Epithelial cell of esophagus (primary cell): ENCODE data around the gene SNX33.

Source experiments
- DNase-seq: peaks from one replicate; pipeline ENCODE4 v3.0.0; 2010; ENCODE audit warnings: low read depth
- H3K4me3 ChIP-seq: 2 replicates; pipeline ENCODE4 v1.5.1; 2011; ENCODE audit warnings: mild to moderate bottlenecking, low read length, control low read depth
- TF ChIP-seq, protein P1 (sequence below): IDR thresholded peaks from 2 replicates; pipeline ENCODE4 v1.5.1; 2011; ENCODE audit warnings: low read depth, mild to moderate bottlenecking, low read length, control low read depth, inconsistent platforms; ENCODE audit not compliant: insufficient read depth; ENCODE audit errors: missing control alignments

The SNX33 gene

DNA sequence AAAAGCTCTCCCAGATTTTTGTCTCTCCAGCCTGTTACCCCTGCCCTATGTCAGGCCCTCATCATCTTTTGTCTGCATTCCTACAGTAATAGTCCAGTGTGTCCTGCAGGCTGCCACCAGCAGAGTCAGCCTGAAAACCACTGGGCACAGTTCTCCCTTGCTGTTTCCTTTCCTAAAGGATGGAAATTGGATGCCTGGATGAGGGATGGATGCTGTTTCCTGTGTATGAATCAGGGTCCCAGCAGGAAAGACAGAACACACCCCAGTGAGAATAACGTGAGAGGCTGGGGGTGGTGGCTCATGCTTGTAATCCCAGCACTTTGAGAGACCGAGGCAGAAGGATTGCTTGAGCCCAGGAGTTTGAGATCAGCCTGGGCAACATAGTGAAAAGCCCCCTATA, 3.3 kb upstream of the SNX33 start:
- TF ChIP-seq, protein P1, sequence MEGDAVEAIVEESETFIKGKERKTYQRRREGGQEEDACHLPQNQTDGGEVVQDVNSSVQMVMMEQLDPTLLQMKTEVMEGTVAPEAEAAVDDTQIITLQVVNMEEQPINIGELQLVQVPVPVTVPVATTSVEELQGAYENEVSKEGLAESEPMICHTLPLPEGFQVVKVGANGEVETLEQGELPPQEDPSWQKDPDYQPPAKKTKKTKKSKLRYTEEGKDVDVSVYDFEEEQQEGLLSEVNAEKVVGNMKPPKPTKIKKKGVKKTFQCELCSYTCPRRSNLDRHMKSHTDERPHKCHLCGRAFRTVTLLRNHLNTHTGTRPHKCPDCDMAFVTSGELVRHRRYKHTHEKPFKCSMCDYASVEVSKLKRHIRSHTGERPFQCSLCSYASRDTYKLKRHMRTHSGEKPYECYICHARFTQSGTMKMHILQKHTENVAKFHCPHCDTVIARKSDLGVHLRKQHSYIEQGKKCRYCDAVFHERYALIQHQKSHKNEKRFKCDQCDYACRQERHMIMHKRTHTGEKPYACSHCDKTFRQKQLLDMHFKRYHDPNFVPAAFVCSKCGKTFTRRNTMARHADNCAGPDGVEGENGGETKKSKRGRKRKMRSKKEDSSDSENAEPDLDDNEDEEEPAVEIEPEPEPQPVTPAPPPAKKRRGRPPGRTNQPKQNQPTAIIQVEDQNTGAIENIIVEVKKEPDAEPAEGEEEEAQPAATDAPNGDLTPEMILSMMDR: no peak
- no peak for DNase-seq
- no peak overlapping the region for H3K4me3 ChIP-seq

DNA sequence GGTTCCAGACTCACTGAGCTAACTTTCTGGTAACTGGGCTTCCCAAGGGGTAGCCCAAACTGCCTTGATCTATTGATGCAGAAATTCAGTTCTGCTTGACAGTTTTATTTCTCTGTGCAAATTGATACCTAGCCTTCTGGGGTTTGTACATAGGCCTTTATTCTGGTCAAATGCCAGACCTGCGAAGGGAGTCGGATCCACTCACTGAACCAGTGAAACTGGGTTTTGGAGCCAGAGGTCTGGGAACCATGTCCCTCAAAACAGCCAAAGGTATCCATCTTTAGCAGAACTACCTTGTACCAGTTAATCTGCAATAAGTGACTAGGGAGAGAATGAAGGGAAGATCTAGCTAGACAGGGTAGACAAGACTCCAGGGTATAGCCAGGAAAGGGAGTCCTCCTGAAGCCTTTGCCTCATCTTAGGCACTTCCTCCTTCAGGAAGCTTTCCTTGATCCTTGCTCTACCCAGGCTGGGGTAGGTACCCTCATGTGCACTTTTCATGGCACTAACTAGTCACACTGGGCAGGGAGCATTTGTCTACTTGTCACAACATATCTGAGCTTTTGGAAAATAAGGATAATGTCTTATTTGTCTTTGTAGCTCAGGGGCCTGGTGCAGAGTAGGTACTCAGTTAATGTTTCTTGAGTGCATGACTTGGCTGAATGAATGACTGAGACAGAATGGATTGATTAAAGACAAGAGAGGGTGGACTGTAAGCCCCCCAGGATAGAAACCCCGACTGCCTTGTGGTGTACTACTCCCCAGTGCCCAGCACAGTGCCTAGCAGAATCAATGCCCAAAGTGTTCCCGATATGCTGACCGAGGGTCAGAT, 1.4 kb upstream of the SNX33 start:
- H3K4me3 ChIP-seq: peak overlapping the region; percentile 78
- DNase-seq: no peak
- TF ChIP-seq, protein P1: no peak

DNA sequence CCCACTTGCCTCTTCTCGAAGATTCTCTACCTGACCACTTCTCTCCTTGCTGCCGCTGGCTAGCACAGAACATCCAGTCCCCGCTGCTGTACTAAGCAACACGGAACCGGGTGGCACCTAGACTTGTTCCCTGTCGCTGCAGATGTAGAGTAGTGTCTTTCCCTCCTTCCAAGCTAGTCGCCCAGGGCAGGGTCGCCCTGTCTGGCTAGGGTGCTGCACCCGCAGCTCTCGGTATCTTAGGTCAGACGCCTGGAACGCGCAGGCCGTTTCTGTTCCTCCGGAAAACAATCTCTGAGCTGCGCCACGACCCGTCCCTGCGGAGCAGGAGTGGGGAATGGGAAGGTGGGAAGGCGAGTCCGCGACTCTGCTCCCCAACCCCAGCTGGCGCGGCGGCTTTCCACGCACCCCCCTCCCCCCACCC, 758 bp upstream of the SNX33 start:
- peak overlapping the region; percentile 78 for H3K4me3 ChIP-seq
- no peak for DNase-seq
- TF ChIP-seq, protein P1: no peak

DNA sequence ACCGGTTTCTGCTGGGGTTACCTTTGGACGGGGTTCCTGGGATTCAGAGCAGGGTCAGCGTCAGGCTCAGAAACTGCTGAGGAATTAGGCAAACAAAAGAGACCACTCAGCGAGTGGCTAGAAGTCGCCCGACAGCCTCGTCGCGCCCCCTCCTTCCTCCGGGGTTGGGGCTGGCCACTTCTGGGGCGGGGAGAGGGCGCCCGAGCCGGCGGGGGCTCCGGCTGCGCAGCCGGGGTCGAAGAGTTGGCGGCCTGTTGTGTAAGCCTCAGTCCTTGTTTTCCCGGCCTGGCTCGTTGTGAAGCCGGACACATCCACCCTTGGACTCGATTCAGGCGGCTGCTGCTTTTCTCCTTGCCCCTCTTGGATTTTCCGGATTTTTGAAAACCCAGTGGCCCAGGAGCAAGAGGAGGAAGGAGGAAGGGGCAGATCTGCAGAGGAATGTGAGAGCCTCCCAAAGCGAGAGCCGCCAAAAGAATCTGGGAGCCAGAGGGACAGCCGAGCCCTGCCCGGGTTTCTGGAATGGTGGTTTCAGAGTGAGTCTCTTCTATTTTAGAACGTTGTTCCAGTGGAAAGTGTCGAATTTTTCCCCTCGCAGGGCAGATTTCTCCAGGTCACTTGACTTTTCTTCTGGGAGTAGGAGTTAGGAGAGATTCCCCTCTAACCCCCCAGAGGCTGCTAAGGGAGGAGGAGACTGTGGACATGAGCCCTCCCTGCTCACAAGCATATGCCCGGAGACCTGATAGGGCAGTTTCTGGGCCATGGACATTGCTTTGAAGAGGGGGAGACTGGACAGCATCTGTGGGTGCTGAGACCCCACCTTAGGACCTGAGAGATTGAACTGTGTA, 666 bp downstream of the SNX33 start:
- peak overlapping the region; percentile 78 for H3K4me3 ChIP-seq
- TF ChIP-seq, protein P1: no peak
- DNase-seq: no peak

DNA sequence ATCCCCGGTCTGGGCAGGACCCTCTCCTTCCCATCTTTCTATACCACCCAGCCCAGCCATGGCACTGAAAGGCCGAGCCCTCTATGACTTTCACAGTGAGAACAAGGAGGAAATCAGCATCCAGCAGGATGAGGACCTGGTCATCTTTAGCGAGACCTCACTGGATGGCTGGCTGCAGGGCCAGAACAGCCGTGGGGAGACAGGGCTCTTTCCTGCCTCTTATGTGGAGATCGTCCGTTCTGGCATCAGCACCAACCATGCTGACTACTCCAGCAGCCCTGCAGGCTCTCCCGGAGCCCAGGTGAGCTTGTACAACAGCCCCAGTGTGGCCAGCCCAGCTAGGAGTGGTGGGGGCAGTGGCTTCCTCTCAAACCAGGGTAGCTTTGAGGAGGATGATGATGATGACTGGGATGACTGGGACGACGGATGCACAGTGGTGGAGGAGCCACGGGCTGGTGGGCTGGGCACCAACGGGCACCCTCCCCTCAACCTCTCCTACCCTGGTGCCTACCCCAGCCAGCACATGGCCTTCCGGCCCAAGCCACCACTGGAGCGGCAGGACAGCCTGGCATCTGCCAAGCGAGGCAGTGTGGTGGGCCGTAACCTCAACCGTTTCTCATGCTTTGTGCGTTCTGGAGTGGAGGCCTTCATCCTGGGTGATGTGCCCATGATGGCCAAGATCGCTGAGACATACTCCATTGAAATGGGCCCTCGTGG, 1.5 kb downstream of the SNX33 start:
- no peak for DNase-seq
- peak overlapping the region; percentile 78 for H3K4me3 ChIP-seq
- TF ChIP-seq, protein P1: no peak

DNA sequence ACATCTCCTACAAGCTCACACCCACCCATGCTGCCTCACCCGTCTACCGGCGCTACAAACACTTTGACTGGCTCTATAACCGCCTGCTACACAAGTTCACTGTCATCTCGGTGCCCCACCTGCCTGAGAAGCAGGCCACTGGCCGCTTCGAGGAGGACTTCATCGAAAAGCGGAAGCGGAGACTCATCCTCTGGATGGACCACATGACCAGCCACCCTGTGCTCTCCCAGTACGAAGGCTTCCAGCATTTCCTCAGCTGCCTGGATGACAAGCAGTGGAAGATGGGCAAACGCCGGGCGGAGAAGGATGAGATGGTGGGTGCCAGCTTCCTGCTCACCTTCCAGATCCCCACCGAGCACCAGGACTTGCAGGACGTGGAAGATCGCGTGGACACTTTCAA, 2.1 kb downstream of the SNX33 start:
- H3K4me3 ChIP-seq: peak overlapping the region; percentile 78
- no peak for DNase-seq
- TF ChIP-seq, protein P1: no peak
